COLO668 (cell line): Measurements from ENCODE around the gene ZNF705A.
"Not testable (repeated sequence)": the region's sequence is repeated elsewhere in the genome, so short reads cannot be mapped to it uniquely, and the experiment has no call there.

ENCODE experiments used
- DNase-seq: peaks from one replicate; lab custom pipeline; 2025; ENCODE audit not compliant: unreplicated experiment; lab: John Stamatoyannopoulos, UW

ZNF705A gene

DNA sequence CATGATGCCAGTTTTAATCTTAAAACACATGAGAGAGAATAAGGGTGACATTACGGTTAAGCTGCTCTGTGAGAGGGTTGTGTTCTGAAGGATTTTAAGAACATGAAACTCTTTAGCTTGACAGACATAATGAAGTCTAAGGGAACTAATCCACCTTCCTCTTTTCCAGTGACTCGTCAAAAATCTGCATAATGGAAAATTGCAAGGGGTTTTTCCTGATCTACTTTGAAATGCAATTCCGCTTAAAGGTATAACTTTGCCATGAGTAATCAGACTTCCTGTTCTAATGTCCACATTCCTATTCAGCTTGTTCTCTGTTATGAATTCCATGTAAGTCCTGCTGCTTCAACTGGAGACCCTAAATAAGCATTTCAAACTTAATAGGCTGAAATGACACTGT is at the start of gene ZNF705A:
Gene ZNF705A, plus strand, starts transcription at position 171 of the 400 bp plus-strand sequence. CDS start 15,611 bp downstream, outside the sequence.
- no peak for DNase-seq

- peak; percentile 41 for DNase-seq
Observed at GRCh38 chr12:8108808-8109398, 47.9 kb upstream of the ZNF705A start.

GRCh38 chr12:8113117-8113516 is 43.7 kb upstream of the ZNF705A start:
- not testable (repeated sequence) for DNase-seq

GRCh38 chr12:8120072-8120713 is 36.6 kb upstream of the ZNF705A start:
- no peak for DNase-seq

DNA sequence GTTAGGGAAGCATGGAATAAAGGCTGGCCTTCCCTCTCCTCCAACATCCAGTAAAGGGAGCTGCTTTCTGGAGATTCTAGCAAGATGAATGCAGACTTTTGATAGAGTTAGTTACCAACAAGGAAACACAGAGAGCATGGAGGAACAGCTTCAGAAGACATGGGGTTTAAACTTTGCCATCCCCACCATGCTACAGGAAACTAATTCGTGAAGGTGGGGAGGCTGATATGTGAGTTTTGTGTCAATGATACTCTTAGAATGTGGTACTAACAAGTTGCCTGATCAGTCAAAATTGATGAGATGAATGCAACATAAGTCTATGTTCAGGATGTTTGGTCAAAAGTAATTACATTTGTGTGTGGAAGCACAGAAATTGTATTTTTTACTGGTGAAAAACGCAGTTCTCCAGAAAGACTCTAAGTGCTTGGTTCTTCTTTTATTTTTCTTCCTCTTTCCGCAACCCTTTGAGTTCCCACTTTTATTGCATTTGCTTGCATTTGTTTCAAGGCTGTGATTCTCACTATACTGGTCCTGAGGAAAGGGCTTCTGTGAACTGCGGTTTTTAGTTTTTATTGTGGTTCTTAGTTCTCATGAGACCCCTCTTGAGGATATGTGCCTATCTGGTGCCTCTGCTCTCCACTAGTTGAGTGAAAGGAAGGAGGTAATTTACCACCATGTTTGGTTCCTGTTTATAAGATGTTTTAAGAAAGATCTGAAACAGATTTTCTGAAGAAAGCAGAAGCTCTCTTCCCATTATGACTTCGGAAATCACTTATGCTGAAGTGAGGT is 33.5 kb upstream of the ZNF705A start, which contains the start of gene CLEC4A:
Gene CLEC4A, plus strand, starts transcription at position 494 of the 789 bp plus-strand sequence. Its CDS starts 262 bp downstream, at position 756.
- no peak for DNase-seq

- no peak for DNase-seq
Observed at GRCh38 chr12:8127138-8127537, 29.7 kb upstream of the ZNF705A start.

GRCh38 chr12:8133636-8134397 is 23.0 kb upstream of the ZNF705A start:
- DNase-seq: not testable (repeated sequence)

- not testable (repeated sequence) for DNase-seq
Observed at GRCh38 chr12:8134398-8134930, 22.4 kb upstream of the ZNF705A start.

GRCh38 chr12:8141647-8142046 is 15.2 kb upstream of the ZNF705A start:
- not testable (repeated sequence) for DNase-seq

GRCh38 chr12:8143261-8143660 is 13.6 kb upstream of the ZNF705A start:
- DNase-seq: no peak

DNA sequence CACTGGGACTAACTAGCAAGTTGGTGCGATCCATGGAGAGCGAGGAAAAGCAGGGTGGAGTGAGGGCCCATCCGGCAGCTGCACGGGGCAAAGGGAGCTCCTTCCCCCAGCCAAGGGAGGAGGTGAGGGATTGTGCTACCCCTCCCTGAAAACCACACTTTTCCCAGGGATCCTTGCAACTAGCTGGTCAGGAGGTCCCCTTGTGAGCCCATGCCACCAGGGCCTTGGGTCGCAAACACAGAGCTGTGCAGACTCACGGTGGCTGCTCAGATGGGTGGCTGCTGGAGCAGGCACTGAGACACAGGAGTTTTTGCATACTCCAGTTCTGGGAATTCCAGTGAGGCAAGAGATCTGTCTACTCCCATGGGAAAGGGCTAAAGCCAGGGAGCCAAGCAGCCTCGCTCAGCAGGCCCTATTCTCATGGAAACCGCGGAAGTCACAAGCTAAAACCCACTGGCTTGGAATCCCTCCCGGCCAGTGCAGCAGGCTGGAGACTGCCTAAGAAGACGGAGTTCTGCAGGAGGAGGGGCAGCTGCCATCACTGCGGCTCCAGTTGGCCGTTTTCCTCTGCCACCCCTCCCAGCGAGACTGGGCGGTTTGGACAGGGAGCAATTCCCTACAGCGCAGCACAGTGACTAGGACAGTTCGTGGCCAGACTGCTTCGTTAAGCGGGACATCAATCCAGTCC is 10.9 kb upstream of the ZNF705A start:
- no peak for DNase-seq

DNA sequence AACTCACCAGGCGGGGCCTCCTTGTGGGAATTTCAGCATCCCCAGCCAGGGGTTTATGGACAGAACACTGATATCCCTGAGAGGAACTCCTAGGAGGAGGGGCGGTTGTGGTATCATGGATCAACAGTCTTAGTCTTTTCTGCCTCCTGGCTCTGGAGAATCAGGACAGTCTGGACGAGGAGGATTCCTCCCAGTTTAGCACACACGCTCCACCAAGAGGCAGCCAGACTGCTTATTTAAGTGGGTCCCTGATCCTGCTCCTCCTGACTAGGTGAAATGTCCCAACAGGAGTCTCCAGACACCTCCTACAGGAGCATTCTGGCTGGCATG is 10.4 kb upstream of the ZNF705A start:
- no peak for DNase-seq

GRCh38 chr12:8154526-8154925 is 2.3 kb upstream of the ZNF705A start:
- no peak for DNase-seq

DNA sequence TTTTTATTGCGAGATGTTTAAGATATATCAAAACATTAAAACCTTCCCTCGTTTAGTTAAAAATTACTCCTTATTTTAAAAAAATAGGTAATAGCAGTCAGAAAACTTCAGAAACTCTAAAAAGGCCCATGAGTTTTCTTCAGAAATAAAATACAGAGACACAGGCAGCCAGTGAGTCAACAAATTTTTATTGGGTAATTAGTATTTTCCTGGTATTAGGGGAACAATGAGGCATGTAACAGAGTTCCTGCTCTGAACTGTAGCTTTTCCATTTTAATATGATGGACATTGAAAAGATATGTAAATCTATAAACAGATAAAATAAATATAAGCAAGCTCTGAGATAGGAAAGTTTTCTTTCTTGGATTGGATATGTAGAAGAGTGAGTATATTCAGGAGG is 399 bp upstream of the ZNF705A start:
- no peak for DNase-seq

DNA sequence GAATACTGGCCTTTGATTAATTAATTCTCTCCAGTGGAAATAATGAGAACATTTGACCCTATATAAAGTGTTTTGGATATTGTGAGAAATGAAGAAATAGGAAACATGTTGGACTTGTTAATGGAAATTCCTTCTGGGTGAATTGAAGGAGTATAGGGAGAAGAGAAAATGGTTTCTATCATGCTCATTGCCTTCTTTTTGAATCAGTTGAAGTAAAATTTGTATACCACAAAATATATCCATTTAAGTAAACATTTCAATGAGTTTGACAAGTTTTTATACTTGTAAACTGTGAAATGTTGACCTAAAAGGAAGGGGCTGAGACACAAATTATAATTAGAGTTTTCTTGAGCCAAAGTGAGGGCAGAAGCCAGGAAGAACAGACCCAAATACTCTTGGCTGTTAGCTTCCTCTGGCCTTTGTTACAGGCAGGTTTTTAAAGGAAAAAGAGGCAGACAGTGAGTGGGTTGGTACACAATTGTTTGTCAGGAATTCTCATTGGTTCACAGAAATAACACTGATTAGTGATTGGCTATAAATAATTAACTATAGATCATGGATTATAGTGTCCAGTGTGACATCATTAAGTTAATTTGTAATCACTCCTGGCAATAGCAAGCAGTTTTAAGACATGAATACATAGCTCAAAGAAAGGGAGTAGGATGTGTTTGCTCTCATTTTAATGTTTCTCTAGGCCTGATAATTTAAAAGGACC is 826 bp downstream of the ZNF705A start:
- DNase-seq: no peak

GRCh38 chr12:8172911-8173310 is 16.1 kb downstream of the ZNF705A start:
- DNase-seq: not testable (repeated sequence)

DNA sequence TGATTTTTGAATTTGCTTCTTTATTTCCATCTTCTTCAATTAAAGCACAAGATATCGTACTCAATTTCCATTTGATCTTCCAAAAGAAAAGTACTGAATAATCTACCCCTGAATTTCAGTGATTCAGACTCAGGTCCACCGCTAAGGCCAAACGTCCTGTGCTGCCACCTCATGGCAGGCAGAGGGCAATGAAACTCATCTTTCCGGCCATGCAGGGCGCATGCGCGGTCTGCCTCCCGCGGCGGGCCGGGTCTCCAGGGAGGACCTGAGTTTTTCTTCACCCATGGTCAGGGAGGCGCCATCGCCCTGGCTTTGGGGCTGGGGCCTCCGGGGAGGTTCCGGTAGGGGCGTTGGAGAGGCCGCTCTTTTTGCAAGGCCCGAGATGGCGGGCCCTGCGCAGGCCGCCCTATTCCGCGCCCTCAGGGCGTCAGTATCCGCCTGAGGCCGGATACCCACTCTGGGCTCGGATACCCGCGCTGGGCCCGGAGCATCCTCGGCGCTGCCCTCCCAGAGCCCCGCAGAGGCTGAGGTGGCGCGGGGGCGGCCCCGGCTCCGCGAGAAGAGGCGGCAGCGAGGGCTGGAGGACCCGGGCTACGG is 23.3 kb downstream of the ZNF705A start:
- DNase-seq: peak; percentile 29

DNA sequence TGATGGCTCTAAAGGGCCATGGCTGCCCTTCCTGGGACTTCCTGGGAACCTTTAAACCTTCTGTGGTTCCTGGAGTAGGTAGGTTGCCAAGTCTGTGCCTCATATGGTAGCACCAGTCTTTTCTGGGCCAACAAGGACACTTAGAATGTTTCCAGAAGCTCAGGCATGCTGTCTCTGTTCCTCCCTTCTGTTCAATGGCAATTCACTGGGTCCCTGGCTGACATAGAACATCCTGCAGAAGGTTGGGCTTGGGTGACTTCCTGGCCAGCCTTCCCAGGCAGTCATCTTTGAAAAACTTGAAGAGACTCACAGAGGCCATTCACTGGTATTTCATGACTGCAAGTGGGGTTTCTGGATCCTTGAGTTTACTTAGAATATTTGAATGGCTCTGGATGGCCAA is 24.5 kb downstream of the ZNF705A start:
- not testable (repeated sequence) for DNase-seq

GRCh38 chr12:8182923-8183322 is 26.1 kb downstream of the ZNF705A start:
- not testable (repeated sequence) for DNase-seq
